ENCODE data around the gene SNHG17.
"Not testable (repeated sequence)": the region's sequence is repeated elsewhere in the genome, so short reads cannot be mapped to it uniquely, and the experiment has no call there.

GRCh38 chr20:38460631-38461030 is 25.5 kb upstream of the SNHG17 start:
- not testable (repeated sequence) for TF ChIP-seq REST (IDR thresholded peaks at IDR 0.05; ENCODE audit: insufficient replicate concordance, low read depth); CTCF (IDR thresholded peaks at IDR 0.05; ENCODE audit: insufficient read depth, low read length); GABPA (IDR thresholded peaks at IDR 0.05; ENCODE audit: low read depth); POLR2AphosphoS5 (IDR thresholded peaks at IDR 0.05; ENCODE audit: low read depth)
